GM12878 (cell line): ENCODE measurements around the gene TOM1L2. TPM values are rescaled to one million over a fixed set of nuclear protein-coding genes. Genes with fewer than 3 reads are reported as not detected.

Experiments
- ATAC-seq: fragments of 200-7000 bp; cut with Tn5 transposase; 3 replicates; pipeline ENCODE4 v1.9.1; 2020; ENCODE audit warnings: mild to moderate bottlenecking, moderate library complexity
- BruUV-seq: library from RNA; stranded (reverse); fragments of 400-500 nt; replicated peaks from 2 replicates; lab custom pipeline; 2021; lab: Mats Ljungman, UMichigan
- CTCF ChIA-PET: fragments of 300-600 bp; sonication (Branson Sonifier 250); formaldehyde crosslinking; extraction: SDS; loops from one replicate; lab custom pipeline; 2021; ENCODE audit warnings: inconsistent platforms; lab: Yijun Ruan, JAX
- POLR2A ChIA-PET: fragments of 350-600 bp; formaldehyde crosslinking; extraction: SDS; loops from one replicate; lab custom pipeline; 2021; ENCODE audit warnings: inconsistent platforms; lab: Charles Lee
- RAD21 ChIA-PET: fragments of 300-600 bp; sonication (Branson Sonifier 250); formaldehyde crosslinking; loops from one replicate; lab custom pipeline; 2023; ENCODE audit warnings: antibody characterized with exemption; ENCODE audit not compliant: unreplicated experiment; lab: Charles Lee
- SMC1A ChIA-PET: fragments of 300-600 bp; sonication (Branson Sonifier 250); formaldehyde crosslinking; loops from one replicate; lab custom pipeline; 2023; ENCODE audit not compliant: unreplicated experiment, uncharacterized antibody; lab: Charles Lee
- DNase-seq: peaks from one replicate; pipeline ENCODE4 v3.0.0-alpha.2; 2011; ENCODE audit warnings: low read depth, low spot score
- FAIRE-seq: peaks from 3 replicates; lab custom pipeline; 2011; peaks lifted over from hg19 to GRCh38; lab: Jason Lieb, UNC
- H2AFZ ChIP-seq: 2 replicates; pipeline ENCODE4 v1.6.0; 2011; ENCODE audit warnings: low read depth, low read length, control low read depth; ENCODE audit not compliant: control insufficient read depth
- H3K27ac ChIP-seq: 2 replicates; pipeline ENCODE4 v1.5.1; 2011; ENCODE audit warnings: control low read depth; ENCODE audit not compliant: control insufficient read depth, insufficient read depth
- H3K27me3 ChIP-seq, 2 experiments: replicated peaks in 1 of 2; 2 replicates each; pipeline versions ENCODE4 v1.6.0 to v1.6.1; 2011; ENCODE audit warnings: low read length in 1 of 2; ENCODE audit not compliant: control insufficient read depth in 2 of 2, insufficient read depth in 2 of 2
- H3K36me3 ChIP-seq, 2 experiments: 2 replicates each; pipeline ENCODE4 v1.5.1; 2011; ENCODE audit warnings: low read length in 1 of 2; ENCODE audit not compliant: control insufficient read depth in 2 of 2, insufficient read depth in 2 of 2
- H3K4me1 ChIP-seq: 2 replicates; pipeline ENCODE4 v1.6.1; 2011; ENCODE audit warnings: mild to moderate bottlenecking, low read length, moderate library complexity, mixed read lengths; ENCODE audit not compliant: control insufficient read depth, insufficient read depth
- H3K4me2 ChIP-seq: 2 replicates; pipeline ENCODE4 v1.6.0; 2011; ENCODE audit warnings: control low read depth; ENCODE audit not compliant: control insufficient read depth, insufficient read depth
- H3K4me3 ChIP-seq: fragments of 200-600 bp; sonication (generic); 2 replicates; pipeline ENCODE4 v1.5.1; 2016
- H3K79me2 ChIP-seq: 2 replicates; pipeline ENCODE4 v1.6.0; 2011; ENCODE audit warnings: low read length; ENCODE audit not compliant: control insufficient read depth, insufficient read depth
- H3K9ac ChIP-seq: 2 replicates; pipeline ENCODE4 v1.8.0; 2011; ENCODE audit warnings: low read length, control low read depth, mixed read lengths; ENCODE audit not compliant: control insufficient read depth, insufficient read depth
- H3K9me3 ChIP-seq: replicated peaks from 3 replicates; pipeline ENCODE4 v1.5.1; 2011; ENCODE audit warnings: mild to moderate bottlenecking, low read length; ENCODE audit not compliant: control insufficient read depth, insufficient read depth
- H4K20me1 ChIP-seq: 2 replicates; pipeline ENCODE4 v1.6.0; 2011; ENCODE audit not compliant: control insufficient read depth, insufficient read depth
- CTCF ChIP-seq, 3 experiments: IDR thresholded peaks in 2 of 3; conservative IDR thresholded peaks in 1 of 3; 2 replicates each; pipeline ENCODE4 v1.5.1; 2011; ENCODE audit warnings: low read depth in 3 of 3, low read length in 3 of 3, mild to moderate bottlenecking in 3 of 3, control low read depth in 2 of 3, moderate library complexity in 2 of 3, inconsistent platforms in 1 of 3, mixed read lengths in 1 of 3; ENCODE audit not compliant: control insufficient read depth in 2 of 3, insufficient read depth in 1 of 3; ENCODE audit errors: extremely low read depth in 1 of 3
- E2F4 ChIP-seq: IDR thresholded peaks from 2 replicates; pipeline ENCODE4 v1.6.1; 2012; ENCODE audit warnings: low read depth, low read length, improper control_type of control experiment
- EZH2 ChIP-seq: IDR thresholded peaks from 2 replicates; pipeline ENCODE4 v1.6.1; 2012; ENCODE audit warnings: low read depth, mild to moderate bottlenecking, control low read depth, inconsistent platforms, low read length, borderline replicate concordance; ENCODE audit not compliant: control insufficient read depth
- GABPA ChIP-seq: IDR thresholded peaks from 2 replicates; pipeline ENCODE4 v1.6.1; 2014; ENCODE audit warnings: antibody characterized with exemption, low read depth, mild to moderate bottlenecking, inconsistent platforms
- HCFC1 ChIP-seq: fragments of 150-350 bp; IDR thresholded peaks from 2 replicates; pipeline ENCODE4 v1.6.1; 2014; ENCODE audit warnings: low read length
- IRF3 ChIP-seq: fragments of 450-650 bp; IDR thresholded peaks from 2 replicates; pipeline ENCODE4 v1.6.1; 2014; ENCODE audit warnings: mild to moderate bottlenecking
- MXI1 ChIP-seq: fragments of 150-350 bp; IDR thresholded peaks from 2 replicates; pipeline ENCODE4 v1.6.1; 2011; ENCODE audit warnings: low read depth, mild to moderate bottlenecking, inconsistent platforms, low read length, improper control_type of control experiment
- NKRF ChIP-seq: fragments of 450-650 bp; conservative IDR thresholded peaks from 2 replicates; pipeline ENCODE4 v1.6.1; 2017; ENCODE audit warnings: mild to moderate bottlenecking, moderate library complexity
- PAX8 ChIP-seq: fragments of 450-650 bp; IDR thresholded peaks from 2 replicates; pipeline ENCODE4 v1.6.1; 2017; ENCODE audit warnings: mild to moderate bottlenecking, moderate library complexity
- PBX3 ChIP-seq: IDR thresholded peaks from 2 replicates; pipeline ENCODE4 v1.6.1; 2011; ENCODE audit warnings: mild to moderate bottlenecking, low read depth, low read length, moderate library complexity; ENCODE audit not compliant: insufficient replicate concordance
- RAD21 ChIP-seq: IDR thresholded peaks from 2 replicates; pipeline ENCODE4 v1.6.1; 2011; ENCODE audit warnings: mild to moderate bottlenecking, low read depth, low read length, moderate library complexity; ENCODE audit not compliant: insufficient read depth
- RAD51 ChIP-seq: fragments of 450-650 bp; IDR thresholded peaks from 2 replicates; pipeline ENCODE4 v1.6.1; 2016; ENCODE audit warnings: moderate library complexity, mild to moderate bottlenecking, inconsistent platforms
- RUNX3 ChIP-seq: IDR thresholded peaks from 2 replicates; pipeline ENCODE4 v1.6.1; 2012; ENCODE audit warnings: low read length, inconsistent platforms
- SMC3 ChIP-seq: IDR thresholded peaks from 2 replicates; pipeline ENCODE4 v1.6.1; 2011; ENCODE audit warnings: low read length, improper control_type of control experiment, borderline replicate concordance
- SREBF2 ChIP-seq: IDR thresholded peaks from 2 replicates; pipeline ENCODE4 v1.6.1; 2012; ENCODE audit warnings: mild to moderate bottlenecking, low read length
- YBX1 ChIP-seq: fragments of 450-650 bp; IDR thresholded peaks from 2 replicates; pipeline ENCODE4 v1.6.1; 2016; ENCODE audit warnings: antibody characterized with exemption
- WGBS: methylation state at CpG from one replicate; pipeline ENCODE4 v1.1.6; 2016; ENCODE audit warnings: low lambda C conversion rate; ENCODE audit not compliant: insufficient replicate concordance, insufficient coverage; ENCODE audit errors: missing lambda C conversion rate; 5-methylcytosine and 5-hydroxymethylcytosine counted together
- in situ Hi-C: fragments of 300-500 bp; cut with MboI; formaldehyde crosslinking; loops from 9 replicates; pipeline ENCODE4 v1.14.3; 2018; ENCODE audit warnings: mixed read lengths
- intact Hi-C: fragments of 100-400 bp; cut with micrococcal nuclease; formaldehyde crosslinking; loops from one replicate; pipeline ENCODE4 v1.14.2; 2022; ENCODE audit not compliant: unreplicated experiment
- polyA plus RNA-seq, 11 experiments: library from polyadenylated mRNA; depleted of rRNA in 4 of 11; unstranded in 6 of 11; stranded (reverse) in 5 of 11; fragments of >200 nt; fragmentation: Nextera tagmentation in 4 of 11; fragmentation: Illumina TruSeq in 1 of 11; extraction: Ambion mirVana in 4 of 11; extraction: Trizol in 1 of 11; gene quantifications; 1 replicate in 1 of 11; 2 replicates in 10 of 11; pipeline versions ENCODE4 v1.2.1 to v1.2.3, GENCODE V29; 2011 to 2016; ENCODE audit warnings: inconsistent platforms in 2 of 11, missing spikeins in 2 of 11, low read depth in 1 of 11
- total RNA-seq, 4 experiments: library from RNA; depleted of rRNA in 3 of 4; stranded (reverse); fragments of >200 nt in 3 of 4; fragmentation: Illumina TruSeq in 1 of 4; extraction: Trizol in 1 of 4; gene quantifications; 2 replicates each; pipeline versions ENCODE4 v1.2.1 to v1.2.3, GENCODE V29; 2013 to 2021

The TOM1L2 gene
- total and polyA plus RNA-seq, 10 of the 15 experiments (the other 5 are each of a cell fraction or from before 2014, with no cell fraction given): 0.19 to 19.2 (median 8.1) TPM

GRCh38 chr17:17994271-17995069 lies 22.3 kb upstream of the TOM1L2 start:
- intact Hi-C loops (no loop called here), in situ Hi-C loops (no loop called here)
- Histone ChIP-seq H3K79me2 (no peaks in the 10 kb centered on the region), H3K27me3 (no peaks in the 10 kb centered on the region; a peak in 1 of 4 replicates), H3K27ac (no peak overlapping the region), H3K4me2 (no peak overlapping the region), H4K20me1 (no peaks in the 10 kb centered on the region; the same call in 1 of the 2 replicates), H3K4me3 (no peak overlapping the region), H3K9ac (no peak overlapping the region), H3K4me1 (no peaks in the 10 kb centered on the region), H3K36me3 (no peaks in the 10 kb centered on the region), H2AFZ (no peak overlapping the region), H3K9me3 (no peaks in the 10 kb centered on the region)
- ChIA-PET POLR2A (no interaction called here), SMC1A (no interaction called here), RAD21 (no interaction called here), CTCF (interaction anchor here (1.2 to 1.4 kb wide), 3 partner anchors 9 to 75 kb away, joined by 3 to 6 read pairs (median 5); no protein-coding TSS in a partner anchor)
- DNase-seq (no peak), ATAC-seq (peak; percentile 88), FAIRE-seq (no peak)
- BruUV-seq: no TSS peak
- 33% methylated on average over 18 of the region's 18 CpGs for WGBS
- TF ChIP-seq CTCF (IDR thresholded peaks at IDR 0.05 in 2 of 3, conservative IDR thresholded peaks at IDR 0.05 in 1 of 3; ENCODE audit: control insufficient read depth in 2 of 3, extremely low read depth in 1 of 3, insufficient read depth in 1 of 3, low read depth in 3 of 3, low read length in 3 of 3) (peak; percentile 33 to 38 (median 33); a peak in 5 of 6 replicates), RAD51 (no peak), RUNX3 (no peak), IRF3 (no peak), RAD21 (0 out of 2 replicates have a peak, but pooled peaks have one; percentile 10), EZH2 (no peak), PAX8 (no peak), E2F4 (no peak), SMC3 (peak; percentile 24; the same call in 1 of the 2 replicates), PBX3 (no peak), SREBF2 (no peak), NKRF (no peak), MXI1 (no peak), GABPA (no peak), HCFC1 (no peak), YBX1 (no peak)
